ENCODE measurements around the gene LYAR.
"Not testable (repeated sequence)": the region's sequence is repeated elsewhere in the genome, so short reads cannot be mapped to it uniquely, and the experiment has no call there.

The LYAR gene

GRCh38 chr4:4247696-4248028 is 42.3 kb downstream of the LYAR start:
- Histone ChIP-seq H3K4me3 (ENCODE audit: low read length, poor library complexity, severe bottlenecking) (peak overlapping the region; percentile 94), H3K4me1 (ENCODE audit: insufficient read depth, low read length, poor library complexity, severe bottlenecking) (peaks cover 21% of the 10 kb centered on the region), H2AFZ (ENCODE audit: low read length) (peak overlapping the region; percentile 92), H3K36me3 (ENCODE audit: insufficient read depth, low read length) (no peaks in the 10 kb centered on the region; the same call in 1 of the 2 replicates), H4K20me1 (ENCODE audit: insufficient read depth, low read length, poor library complexity, severe bottlenecking) (no peaks in the 10 kb centered on the region), H3K9ac (ENCODE audit: low read depth, low read length, poor library complexity, severe bottlenecking) (peak overlapping the region; percentile 95), H3K79me2 (ENCODE audit: insufficient read depth, low read length) (peaks cover 31% of the 10 kb centered on the region), H3K9me3 (ENCODE audit: insufficient read depth, low read depth, low read length) (no peaks in the 10 kb centered on the region), H3K27me3 (ENCODE audit: insufficient read depth, low read length, poor library complexity, severe bottlenecking) (no peaks in the 10 kb centered on the region), H3K4me2 (ENCODE audit: low read depth, low read length, poor library complexity, severe bottlenecking) (peak overlapping the region; percentile 93), H3F3A (ENCODE audit: low read depth) (no peaks in the 10 kb centered on the region), H3K9me2 (replicated peaks; ENCODE audit: low read depth, low read length) (no peaks in the 10 kb centered on the region)
- TF ChIP-seq CTCF (conservative IDR thresholded peaks at IDR 0.05; ENCODE audit: low read length) (no peak), EZH2phosphoT487 (IDR thresholded peaks at IDR 0.05; ENCODE audit: borderline replicate concordance) (no peak)

DNA sequence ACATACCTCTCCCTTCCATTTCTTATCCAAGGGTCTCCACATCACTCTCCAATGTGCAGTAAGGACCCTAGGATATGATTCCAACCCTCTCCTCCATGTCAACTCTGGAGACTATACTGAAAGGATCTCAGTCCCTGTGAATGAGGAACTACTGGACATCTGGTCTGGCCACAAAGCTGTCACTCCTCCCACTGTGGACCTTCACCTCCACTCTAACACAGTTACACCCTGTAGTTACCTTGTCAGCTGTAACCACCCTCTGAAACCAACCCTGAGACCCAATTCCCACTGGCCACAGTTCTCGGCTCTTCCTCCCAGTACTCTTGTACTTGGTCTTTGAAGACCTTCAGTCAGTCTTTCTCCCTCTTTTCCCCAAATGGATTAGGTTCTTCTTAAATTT is 44.8 kb downstream of the LYAR start:
- Histone ChIP-seq H3K79me2 (ENCODE audit: insufficient read depth, low read length) (peaks cover 31% of the 10 kb centered on the region), H3K4me2 (ENCODE audit: low read depth, low read length, poor library complexity, severe bottlenecking) (no peak overlapping the region), H3K36me3 (ENCODE audit: insufficient read depth, low read length) (peaks cover 10% of the 10 kb centered on the region; the same call in 1 of the 2 replicates), H3K9me3 (ENCODE audit: insufficient read depth, low read depth, low read length) (no peaks in the 10 kb centered on the region), H3K4me1 (ENCODE audit: insufficient read depth, low read length, poor library complexity, severe bottlenecking) (peaks cover 21% of the 10 kb centered on the region), H2AFZ (ENCODE audit: low read length) (no peak overlapping the region), H3K27me3 (ENCODE audit: insufficient read depth, low read length, poor library complexity, severe bottlenecking) (no peaks in the 10 kb centered on the region), H3K4me3 (ENCODE audit: low read length, poor library complexity, severe bottlenecking) (no peak overlapping the region), H4K20me1 (ENCODE audit: insufficient read depth, low read length, poor library complexity, severe bottlenecking) (no peaks in the 10 kb centered on the region), H3F3A (ENCODE audit: low read depth) (no peaks in the 10 kb centered on the region), H3K9me2 (replicated peaks; ENCODE audit: low read depth, low read length) (no peaks in the 10 kb centered on the region), H3K9ac (ENCODE audit: low read depth, low read length, poor library complexity, severe bottlenecking) (no peak overlapping the region)
- TF ChIP-seq EZH2phosphoT487 (IDR thresholded peaks at IDR 0.05; ENCODE audit: borderline replicate concordance): no peak
- no peak for TF ChIP-seq CTCF (conservative IDR thresholded peaks at IDR 0.05; ENCODE audit: low read length)

DNA sequence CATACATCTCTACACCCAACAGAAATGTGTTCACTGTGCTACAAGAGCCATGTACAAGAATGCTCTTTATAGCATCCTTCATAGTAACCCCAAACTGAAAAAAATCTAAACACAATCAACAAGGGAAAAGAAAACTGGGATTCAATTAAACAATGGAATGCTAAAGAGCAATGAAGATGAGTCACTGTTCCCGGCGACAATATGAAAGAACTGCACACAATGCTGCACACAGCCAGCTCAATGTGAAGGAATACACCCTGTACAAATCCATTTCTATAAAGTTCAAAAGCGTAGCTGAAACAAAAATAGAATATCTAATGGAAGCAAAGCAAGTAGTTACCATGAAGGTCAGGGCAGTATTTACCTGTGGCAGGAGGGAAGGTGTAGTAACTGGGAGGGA is 50.4 kb downstream of the LYAR start:
- peaks cover 23% of the 10 kb centered on the region; the same call in 1 of the 2 replicates for H3K36me3 ChIP-seq (ENCODE audit: insufficient read depth, low read length)
- not testable (repeated sequence) for H3K9me2 ChIP-seq (replicated peaks; ENCODE audit: low read depth, low read length); H3F3A ChIP-seq (ENCODE audit: low read depth); H2AFZ ChIP-seq (ENCODE audit: low read length); H3K79me2 ChIP-seq (ENCODE audit: insufficient read depth, low read length); H3K4me2 ChIP-seq (ENCODE audit: low read depth, low read length, poor library complexity, severe bottlenecking); H3K27me3 ChIP-seq (ENCODE audit: insufficient read depth, low read length, poor library complexity, severe bottlenecking); H3K9ac ChIP-seq (ENCODE audit: low read depth, low read length, poor library complexity, severe bottlenecking); H3K4me3 ChIP-seq (ENCODE audit: low read length, poor library complexity, severe bottlenecking); H4K20me1 ChIP-seq (ENCODE audit: insufficient read depth, low read length, poor library complexity, severe bottlenecking); H3K4me1 ChIP-seq (ENCODE audit: insufficient read depth, low read length, poor library complexity, severe bottlenecking); H3K9me3 ChIP-seq (ENCODE audit: insufficient read depth, low read depth, low read length)

DNA sequence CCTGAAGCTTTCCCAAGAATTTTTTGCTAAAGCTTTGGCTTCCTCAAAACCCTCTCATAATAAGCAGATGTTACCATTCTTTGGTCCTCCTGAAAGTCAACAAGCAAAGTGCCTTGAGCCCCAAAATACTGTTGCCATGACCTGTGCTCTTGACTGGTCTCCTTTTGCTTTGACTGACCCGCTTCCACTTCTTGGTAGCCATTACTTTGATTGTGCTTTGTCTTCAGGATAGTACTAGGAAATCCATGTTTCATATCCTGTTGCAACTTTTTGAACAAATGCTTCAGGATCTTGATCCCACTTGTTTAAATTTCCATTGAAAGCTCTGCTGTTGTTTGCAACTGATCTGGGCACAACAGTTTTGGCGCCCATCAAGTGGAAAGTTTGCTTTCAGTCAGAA is 56.3 kb downstream of the LYAR start:
- Histone ChIP-seq H3F3A (ENCODE audit: low read depth) (no peaks in the 10 kb centered on the region), H3K4me1 (ENCODE audit: insufficient read depth, low read length, poor library complexity, severe bottlenecking) (no peaks in the 10 kb centered on the region), H3K27me3 (ENCODE audit: insufficient read depth, low read length, poor library complexity, severe bottlenecking) (no peaks in the 10 kb centered on the region), H3K4me3 (ENCODE audit: low read length, poor library complexity, severe bottlenecking) (no peak overlapping the region), H3K9me3 (ENCODE audit: insufficient read depth, low read depth, low read length) (no peaks in the 10 kb centered on the region), H3K9ac (ENCODE audit: low read depth, low read length, poor library complexity, severe bottlenecking) (no peak overlapping the region), H3K79me2 (ENCODE audit: insufficient read depth, low read length) (no peaks in the 10 kb centered on the region), H4K20me1 (ENCODE audit: insufficient read depth, low read length, poor library complexity, severe bottlenecking) (no peaks in the 10 kb centered on the region), H3K9me2 (replicated peaks; ENCODE audit: low read depth, low read length) (no peaks in the 10 kb centered on the region), H2AFZ (ENCODE audit: low read length) (no peak overlapping the region), H3K36me3 (ENCODE audit: insufficient read depth, low read length) (peaks cover 6% of the 10 kb centered on the region; the same call in 1 of the 2 replicates), H3K4me2 (ENCODE audit: low read depth, low read length, poor library complexity, severe bottlenecking) (no peak overlapping the region)
- no peak for TF ChIP-seq EZH2phosphoT487 (IDR thresholded peaks at IDR 0.05; ENCODE audit: borderline replicate concordance)
- no peak for TF ChIP-seq CTCF (conservative IDR thresholded peaks at IDR 0.05; ENCODE audit: low read length)
